Measurements from ENCODE around the gene LIFR. TPM values are rescaled to one million over a fixed set of nuclear protein-coding genes. Genes with fewer than 3 reads are reported as not detected.

The LIFR gene
- polyA plus RNA-seq, 1 of the 3 experiments (the other 2 are of a cell fraction): 3.8 TPM

GRCh38 chr5:38535845-38536244, 20.6 kb downstream of the LIFR start:
- H2AFZ ChIP-seq (ENCODE audit: low read depth): no peak overlapping the region
- ChIA-PET CTCF (interaction anchor here (1.1 to 1.2 kb wide), 2 partner anchors 94 to 274 kb away, joined by 3 to 4 read pairs; no protein-coding TSS in a partner anchor), POLR2A (no interaction called here)
- no peaks in the 10 kb centered on the region for H3F3A ChIP-seq (replicated peaks; ENCODE audit: insufficient read depth)
- no peak overlapping the region for H3K4me2 ChIP-seq
- no peak overlapping the region for H3K9ac ChIP-seq
- DNase-seq: no peak
- no peaks in the 10 kb centered on the region for H3K36me3 ChIP-seq (replicated peaks in 1 of 2; ENCODE audit: control insufficient read depth in 1 of 2, insufficient read depth in 2 of 2, low read length in 1 of 2)
- no peak overlapping the region for H3K4me3 ChIP-seq (ENCODE audit: low read depth in 2 of 2, low read length in 1 of 2)
- no peak overlapping the region for H3K27ac ChIP-seq (ENCODE audit: low read depth in 2 of 2, low read length in 1 of 2)
- 94% methylated on average over 2 of the region's 2 CpGs for WGBS (ENCODE audit: low lambda C conversion rate)
- H4K20me1 ChIP-seq (ENCODE audit: insufficient read depth): 0 out of 2 replicates have a peak, but pooled peaks cover 1% of the 10 kb centered on the region
- no peaks in the 10 kb centered on the region for H3K9me2 ChIP-seq
- H3K79me2 ChIP-seq (ENCODE audit: insufficient read depth): peaks cover 6% of the 10 kb centered on the region
- TF ChIP-seq EZH2phosphoT487 (IDR thresholded peaks at IDR 0.05; ENCODE audit: borderline replicate concordance, low read depth) (no peak), MEF2A (IDR thresholded peaks at IDR 0.05; ENCODE audit: borderline replicate concordance, low read depth) (no peak), POLR2AphosphoS5 (IDR thresholded peaks at IDR 0.05; ENCODE audit: low read depth, low read length) (no peak), RXRA (IDR thresholded peaks at IDR 0.05; ENCODE audit: borderline replicate concordance, low read depth) (no peak), SMC3 (IDR thresholded peaks at IDR 0.05; ENCODE audit: low read depth, low read length) (no peak), JUND (IDR thresholded peaks at IDR 0.05) (no peak), CTCF (IDR thresholded peaks at IDR 0.05) (no peak), GATA2 (CRISPR knock-in tag; IDR thresholded peaks at IDR 0.05) (no peak), MXI1 (IDR thresholded peaks at IDR 0.05; ENCODE audit: low read depth, low read length) (no peak), TAF1 (IDR thresholded peaks at IDR 0.05; ENCODE audit: borderline replicate concordance, low read depth, low read length) (no peak), USF2 (IDR thresholded peaks at IDR 0.05; ENCODE audit: borderline replicate concordance, low read depth, low read length) (no peak), TEAD4 (IDR thresholded peaks at IDR 0.05; ENCODE audit: borderline replicate concordance, insufficient read depth) (no peak), RAD21 (IDR thresholded peaks at IDR 0.05; ENCODE audit: low read length) (no peak), IRF3 (IDR thresholded peaks at IDR 0.05; ENCODE audit: low read depth, low read length) (no peak), USF1 (IDR thresholded peaks at IDR 0.05; ENCODE audit: borderline replicate concordance, low read depth) (no peak), PBX3 (IDR thresholded peaks at IDR 0.05) (no peak), TCF12 (IDR thresholded peaks at IDR 0.05) (no peak), EP300 (IDR thresholded peaks at IDR 0.05; ENCODE audit: borderline replicate concordance in 1 of 2, low read depth in 1 of 2, low read length in 1 of 2) (no peak), ELF1 (IDR thresholded peaks at IDR 0.05) (no peak)
- peaks cover 4% of the 10 kb centered on the region; the same call in 1 of the 2 replicates for H3K9me3 ChIP-seq
- no peaks in the 10 kb centered on the region for H3K27me3 ChIP-seq (ENCODE audit: insufficient read depth)
- peaks cover 0 to 5% of the 10 kb centered on the region in 2 experiments; a peak in 2 of 4 replicates for H3K4me1 ChIP-seq (ENCODE audit: control insufficient read depth in 1 of 2, insufficient read depth in 2 of 2, low read depth in 1 of 2, low read length in 1 of 2)

All from SK-N-SH (cell line).